Measurements from ENCODE around the gene MYO1A.

MYO1A gene

GRCh38 chr12:57042695-57043094 lies 7.2 kb downstream of the MYO1A start:
- H3K27ac ChIP-seq, result no peak overlapping the region
- TF ChIP-seq CTCF (IDR thresholded peaks at IDR 0.05), result no peak
- TF ChIP-seq ZFX (IDR thresholded peaks at IDR 0.05; ENCODE audit: borderline replicate concordance), result no peak

GRCh38 chr12:57040750-57041149 lies 9.2 kb downstream of the MYO1A start:
- H3K27ac ChIP-seq, result no peak overlapping the region
- TF ChIP-seq ZFX (IDR thresholded peaks at IDR 0.05; ENCODE audit: borderline replicate concordance) (no peak), CTCF (IDR thresholded peaks at IDR 0.05) (no peak)

GRCh38 chr12:57040211-57040610 lies 9.7 kb downstream of the MYO1A start:
- H3K27ac ChIP-seq, result no peak overlapping the region
- no peak for TF ChIP-seq ZFX (IDR thresholded peaks at IDR 0.05; ENCODE audit: borderline replicate concordance)
- no peak for TF ChIP-seq CTCF (IDR thresholded peaks at IDR 0.05)

GRCh38 chr12:57039016-57039798 lies 10.7 kb downstream of the MYO1A start:
- TF ChIP-seq ZFX (IDR thresholded peaks at IDR 0.05; ENCODE audit: borderline replicate concordance) (no peak), CTCF (IDR thresholded peaks at IDR 0.05) (no peak)
- H3K27ac ChIP-seq, result no peak overlapping the region

GRCh38 chr12:57037264-57037663 lies 12.7 kb downstream of the MYO1A start:
- H3K27ac ChIP-seq, result no peak overlapping the region
- no peak for TF ChIP-seq ZFX (IDR thresholded peaks at IDR 0.05; ENCODE audit: borderline replicate concordance)

- TF ChIP-seq CTCF (IDR thresholded peaks at IDR 0.05) (no peak), ZFX (IDR thresholded peaks at IDR 0.05; ENCODE audit: borderline replicate concordance) (no peak)
- H3K27ac ChIP-seq, result no peak overlapping the region
Measured at GRCh38 chr12:57033431-57033830, 16.5 kb downstream of the MYO1A start.

- no peak overlapping the region for H3K27ac ChIP-seq
- TF ChIP-seq ZFX (IDR thresholded peaks at IDR 0.05; ENCODE audit: borderline replicate concordance), result no peak
- no peak for TF ChIP-seq CTCF (IDR thresholded peaks at IDR 0.05)
Measured at GRCh38 chr12:57031789-57032188, 18.1 kb downstream of the MYO1A start.

Measured in 22Rv1 (cell line).